OCI-M2 (cell line): ENCODE results near the gene ZNF467.

ENCODE experiments used
- DNase-seq: peaks from one replicate; lab custom pipeline; 2025; ENCODE audit not compliant: unreplicated experiment; lab: John Stamatoyannopoulos, UW

Gene ZNF467

GRCh38 chr7:149751043-149751775 is 22.2 kb downstream of the ZNF467 start:
- DNase-seq, result no peak

GRCh38 chr7:149750122-149750845 is 23.1 kb downstream of the ZNF467 start:
- no peak for DNase-seq

- no peak for DNase-seq
Measured at GRCh38 chr7:149748076-149748874, 25.1 kb downstream of the ZNF467 start.

DNA sequence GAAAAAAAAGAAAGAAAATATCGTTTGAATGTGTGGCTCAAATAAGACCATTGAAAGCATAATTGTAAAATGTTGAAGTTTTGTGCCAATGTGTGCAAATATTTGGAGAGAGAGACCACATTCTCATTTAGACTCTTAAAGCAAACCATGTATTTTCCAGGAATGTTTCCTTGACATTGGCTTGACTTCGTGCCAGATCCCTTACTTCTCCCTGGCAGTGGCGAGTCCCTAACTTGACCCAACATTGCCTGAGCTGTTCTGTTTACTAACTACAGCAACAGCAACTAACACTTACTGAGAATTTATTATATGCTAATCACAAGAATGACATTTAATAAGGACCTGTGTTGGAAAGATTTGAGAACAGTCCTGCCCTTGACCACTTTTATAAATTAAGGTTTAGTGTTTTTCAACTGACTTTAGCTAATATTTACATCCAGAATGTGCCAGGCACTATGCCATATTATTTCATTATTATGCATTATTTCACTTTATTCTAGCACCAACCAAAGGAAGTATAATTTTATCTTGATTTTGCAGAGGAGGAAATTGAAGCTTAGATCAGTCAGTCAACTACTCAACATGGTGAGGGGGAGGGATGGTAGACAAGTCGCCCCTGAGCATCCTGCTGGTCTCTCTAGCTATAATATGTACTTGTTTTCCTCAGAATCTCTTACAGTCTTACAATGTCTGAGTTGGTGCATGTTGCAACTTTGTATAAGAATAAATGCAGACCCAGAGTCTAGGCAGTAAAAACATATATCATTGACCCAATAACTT is 29.7 kb downstream of the ZNF467 start:
- no peak for DNase-seq

- peak; percentile 72 for DNase-seq
Measured at GRCh38 chr7:149742075-149742701, 31.2 kb downstream of the ZNF467 start.

GRCh38 chr7:149741629-149742028 is 31.8 kb downstream of the ZNF467 start:
- DNase-seq, result no peak

- DNase-seq, result no peak
Measured at GRCh38 chr7:149736478-149737360, 36.7 kb downstream of the ZNF467 start.

DNA sequence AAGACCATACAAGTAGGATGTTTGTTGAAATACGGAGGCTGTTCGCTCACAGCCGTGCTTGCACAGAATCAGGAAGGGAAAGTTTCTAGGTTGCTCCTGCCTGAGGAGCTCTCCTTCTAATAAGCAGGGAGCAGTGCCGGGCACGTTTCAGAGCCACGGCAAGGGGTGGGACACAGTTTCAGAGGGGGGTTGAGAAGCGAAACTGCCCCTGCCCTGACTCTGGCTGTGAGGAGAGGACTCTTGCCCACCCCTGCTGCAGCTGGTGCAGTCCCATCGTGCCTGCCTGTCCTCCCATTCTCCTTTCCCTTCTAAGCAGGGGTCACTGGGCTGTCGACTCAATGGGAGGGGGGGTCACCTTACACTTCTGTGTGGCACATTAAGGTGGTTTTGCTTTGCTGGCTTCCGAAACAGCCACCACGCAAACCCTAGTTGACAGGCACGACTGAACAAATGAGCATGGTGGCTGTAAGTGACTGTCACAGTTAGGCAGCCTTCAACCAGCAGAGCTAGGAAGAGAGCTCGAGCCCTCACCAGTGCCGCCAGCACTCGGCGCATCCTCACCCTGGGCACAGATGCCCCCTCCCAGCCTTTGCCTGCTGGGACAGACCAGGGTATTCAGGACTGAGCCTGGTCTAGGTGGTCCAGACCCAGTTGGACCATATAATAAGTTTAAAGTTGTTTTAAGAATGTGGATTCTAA is 37.5 kb downstream of the ZNF467 start:
- DNase-seq, result no peak

DNA sequence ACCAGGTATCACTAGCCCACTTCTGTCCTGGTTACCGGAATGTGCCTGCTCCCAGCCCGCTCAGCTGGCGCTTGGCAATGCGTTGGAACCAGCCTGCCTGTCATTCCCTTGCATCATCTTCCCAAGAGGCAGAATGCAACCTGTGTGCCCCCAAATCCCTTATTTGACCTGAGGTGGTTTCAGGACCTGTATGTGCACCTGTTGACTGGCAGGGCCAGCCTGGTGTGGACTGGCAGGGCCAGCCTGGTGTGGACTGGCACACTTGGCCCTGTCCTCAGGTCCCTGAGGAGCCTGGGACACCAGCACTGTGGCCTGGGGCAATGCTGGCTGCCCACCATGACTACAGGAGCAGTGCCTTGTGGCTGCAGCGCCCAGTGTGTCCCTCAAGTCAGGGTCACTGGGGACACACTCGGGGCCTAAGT is 38.2 kb downstream of the ZNF467 start:
- DNase-seq, result no peak

GRCh38 chr7:149734791-149735075 is 38.7 kb downstream of the ZNF467 start:
- DNase-seq, result no peak

DNA sequence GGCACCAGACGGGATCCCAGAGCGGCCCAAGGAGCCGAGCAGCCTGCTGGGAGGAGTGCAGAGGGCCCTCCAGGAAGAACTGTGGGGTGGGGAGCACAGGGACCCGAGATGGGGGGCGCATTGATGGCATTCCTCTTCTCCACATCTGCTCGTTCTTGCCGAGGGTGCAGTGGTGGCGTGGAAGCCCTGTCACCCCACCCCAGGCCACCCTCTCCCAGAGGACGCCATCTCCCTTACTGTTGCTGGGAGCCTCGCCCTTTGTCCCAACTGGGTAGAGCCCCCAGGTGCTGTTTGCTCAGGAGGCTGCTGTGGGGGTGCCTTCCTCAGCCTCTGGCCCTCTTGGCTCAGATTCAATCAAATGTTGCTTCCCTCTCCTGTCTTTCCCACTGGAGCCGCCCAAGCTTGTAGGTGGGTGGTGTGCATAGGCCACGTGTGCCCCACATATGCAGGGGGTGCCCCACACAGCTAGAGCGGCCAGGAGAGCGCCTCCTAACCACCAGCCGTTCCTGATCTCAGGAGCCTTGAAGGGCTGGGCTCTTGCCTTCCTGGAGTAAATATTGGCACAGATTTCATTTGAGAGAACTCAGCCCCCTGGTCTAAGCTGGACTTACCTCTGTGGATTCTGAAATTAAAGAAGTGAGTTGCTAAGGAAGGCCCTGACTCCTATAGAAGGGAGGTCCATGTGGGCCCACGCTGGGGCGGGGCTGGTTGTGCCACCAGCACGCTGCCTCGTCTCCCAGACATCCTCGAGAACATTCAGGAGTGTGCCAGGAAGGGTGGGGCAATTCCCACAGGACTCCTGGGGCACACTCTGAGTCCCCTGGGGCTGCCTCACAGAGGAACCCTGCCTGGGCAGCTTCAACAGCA is 39.2 kb downstream of the ZNF467 start:
- no peak for DNase-seq

DNA sequence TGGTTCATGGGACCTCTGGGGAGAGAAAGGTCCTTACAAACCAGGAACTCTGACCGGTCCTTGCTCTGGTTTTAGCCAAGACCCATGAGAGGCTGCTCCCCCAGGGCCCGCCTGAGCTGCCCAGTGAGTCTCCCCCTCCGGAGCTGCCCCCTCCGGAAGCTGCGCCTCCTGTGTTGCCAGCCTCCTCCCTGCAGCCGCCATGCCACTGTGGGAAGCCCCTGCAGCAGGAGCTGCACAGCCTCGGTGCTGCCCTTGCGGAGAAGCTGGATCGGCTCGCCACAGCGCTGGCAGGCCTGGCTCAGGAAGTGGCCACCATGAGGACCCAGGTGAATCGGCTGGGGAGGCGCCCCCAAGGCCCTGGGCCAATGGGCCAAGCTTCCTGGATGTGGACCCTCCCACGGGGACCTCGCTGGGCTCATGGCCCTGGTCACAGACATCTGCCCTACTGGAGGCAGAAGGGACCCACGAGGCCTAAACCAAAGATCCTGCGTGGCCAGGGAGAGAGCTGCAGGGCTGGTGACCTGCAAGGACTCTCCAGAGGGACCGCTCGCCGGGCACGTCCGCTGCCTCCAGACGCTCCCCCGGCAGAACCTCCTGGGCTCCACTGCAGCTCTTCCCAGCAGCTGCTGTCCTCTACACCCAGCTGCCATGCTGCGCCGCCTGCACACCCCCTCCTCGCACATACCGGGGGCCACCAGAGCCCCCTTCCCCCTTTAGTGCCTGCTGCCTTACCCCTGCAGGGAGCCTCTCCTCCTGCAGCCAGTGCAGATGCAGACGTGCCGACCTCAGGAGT is 40.1 kb downstream of the ZNF467 start:
- no peak for DNase-seq

- no peak for DNase-seq
Measured at GRCh38 chr7:149732611-149733010, 40.8 kb downstream of the ZNF467 start.

- no peak for DNase-seq
Measured at GRCh38 chr7:149732111-149732561, 41.3 kb downstream of the ZNF467 start.

GRCh38 chr7:149731207-149731955 is 42.0 kb downstream of the ZNF467 start:
- no peak for DNase-seq

- DNase-seq, result no peak
Measured at GRCh38 chr7:149729983-149730801, 43.2 kb downstream of the ZNF467 start.
